ENCODE measurements around the gene GALE. TPM values are rescaled to one million over a fixed set of nuclear protein-coding genes. Genes with fewer than 3 reads are reported as not detected.

The GALE gene
- total and polyA plus RNA-seq, 2 of the 13 experiments (the other 11 are each of a cell fraction or from before 2014, with no cell fraction given) = 85.2 to 88.4 TPM

DNA sequence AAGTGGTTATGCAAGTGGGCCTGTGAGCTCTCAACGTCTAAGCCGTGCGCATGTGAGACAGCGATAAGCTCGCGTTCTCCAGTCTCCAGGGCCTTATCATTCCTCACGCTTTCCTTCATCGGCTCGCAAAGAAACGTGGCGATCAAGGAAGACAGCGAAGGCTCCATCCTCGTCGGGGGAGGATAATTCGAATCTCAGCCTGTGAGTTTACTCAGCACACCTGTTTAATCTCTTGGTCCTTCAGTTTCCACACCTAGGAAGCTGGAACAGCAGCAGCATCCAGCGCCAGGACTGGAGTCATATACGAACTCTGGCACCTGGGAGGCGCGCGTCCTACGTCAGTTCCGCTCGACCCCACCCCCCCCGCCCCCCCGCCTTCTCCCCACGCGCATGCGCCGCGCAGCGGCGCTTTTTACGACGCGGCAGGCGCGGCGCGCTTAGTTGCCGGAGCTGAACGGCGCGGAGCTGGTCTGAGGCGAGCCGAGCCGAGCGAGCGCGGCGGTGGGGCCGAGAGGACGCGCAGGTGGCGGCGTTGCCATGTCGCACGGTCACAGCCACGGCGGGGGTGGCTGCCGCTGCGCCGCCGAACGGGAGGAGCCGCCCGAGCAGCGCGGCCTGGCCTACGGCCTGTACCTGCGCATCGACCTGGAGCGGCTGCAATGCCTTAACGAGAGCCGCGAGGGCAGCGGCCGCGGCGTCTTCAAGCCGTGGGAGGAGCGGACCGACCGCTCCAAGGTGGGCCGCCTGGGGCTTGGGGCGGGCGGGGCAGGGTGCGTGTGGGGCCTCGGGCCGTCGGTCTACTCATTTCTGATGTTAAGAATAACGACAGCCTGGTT, 22.4 kb downstream of the GALE start, which contains the start of gene PITHD1 (continued):
- TF ChIP-seq ZNF883 (CRISPR knock-in tag; IDR thresholded peaks at IDR 0.05; ENCODE audit: not compliant biosample characterization) = peak; percentile 81
- TF ChIP-seq KLF16 (CRISPR knock-in tag; IDR thresholded peaks at IDR 0.05) = peak in 1 of 2 experiments; percentile 50; a peak in 2 of 4 replicates
- 0 out of 2 replicates have a peak, but pooled peaks have one; percentile 37 for TF ChIP-seq ZNF709 (CRISPR knock-in tag; IDR thresholded peaks at IDR 0.05)
- TF ChIP-seq ZNF768 (CRISPR knock-in tag; IDR thresholded peaks at IDR 0.05) = peak; percentile 54; the same call in 1 of the 2 replicates
- 0 out of 2 replicates have a peak, but pooled peaks have one; percentile 62 for TF ChIP-seq ZNF720 (CRISPR knock-in tag; IDR thresholded peaks at IDR 0.05)
- TF ChIP-seq, protein P1, sequence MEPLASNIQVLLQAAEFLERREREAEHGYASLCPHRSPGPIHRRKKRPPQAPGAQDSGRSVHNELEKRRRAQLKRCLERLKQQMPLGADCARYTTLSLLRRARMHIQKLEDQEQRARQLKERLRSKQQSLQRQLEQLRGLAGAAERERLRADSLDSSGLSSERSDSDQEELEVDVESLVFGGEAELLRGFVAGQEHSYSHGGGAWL (CRISPR knock-in tag; IDR thresholded peaks at IDR 0.05) = no peak; the same call in 1 of the 2 replicates
- no peak for TF ChIP-seq ZNF253 (CRISPR knock-in tag; IDR thresholded peaks at IDR 0.05; ENCODE audit: borderline replicate concordance)
- TF ChIP-seq, protein P2, sequence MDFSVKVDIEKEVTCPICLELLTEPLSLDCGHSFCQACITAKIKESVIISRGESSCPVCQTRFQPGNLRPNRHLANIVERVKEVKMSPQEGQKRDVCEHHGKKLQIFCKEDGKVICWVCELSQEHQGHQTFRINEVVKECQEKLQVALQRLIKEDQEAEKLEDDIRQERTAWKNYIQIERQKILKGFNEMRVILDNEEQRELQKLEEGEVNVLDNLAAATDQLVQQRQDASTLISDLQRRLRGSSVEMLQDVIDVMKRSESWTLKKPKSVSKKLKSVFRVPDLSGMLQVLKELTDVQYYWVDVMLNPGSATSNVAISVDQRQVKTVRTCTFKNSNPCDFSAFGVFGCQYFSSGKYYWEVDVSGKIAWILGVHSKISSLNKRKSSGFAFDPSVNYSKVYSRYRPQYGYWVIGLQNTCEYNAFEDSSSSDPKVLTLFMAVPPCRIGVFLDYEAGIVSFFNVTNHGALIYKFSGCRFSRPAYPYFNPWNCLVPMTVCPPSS (IDR thresholded peaks at IDR 0.05) = no peak
- peak; percentile 80 for TF ChIP-seq TAF1 (CRISPR knock-in tag; IDR thresholded peaks at IDR 0.05)
- no peak; the same call in 1 of the 2 replicates for TF ChIP-seq BRCA1 (CRISPR knock-in tag; IDR thresholded peaks at IDR 0.05)
- peak; percentile 67 for TF ChIP-seq ZNF781 (CRISPR knock-in tag; IDR thresholded peaks at IDR 0.05; ENCODE audit: borderline replicate concordance, not compliant biosample characterization)
- peak; percentile 55; the same call in 1 of the 2 replicates for TF ChIP-seq ZIK1 (CRISPR knock-in tag; IDR thresholded peaks at IDR 0.05; ENCODE audit: borderline replicate concordance, low read depth)
- peak; percentile 41; the same call in 1 of the 2 replicates for TF ChIP-seq ZNF772 (CRISPR knock-in tag; IDR thresholded peaks at IDR 0.05)
- no peak for TF ChIP-seq HNRNPH1 (optimal IDR thresholded peaks at IDR 0.05; ENCODE audit: low read depth, low read length)
- TF ChIP-seq CHD2 (IDR thresholded peaks at IDR 0.05; ENCODE audit: low read depth, low read length) = no peak
- TF ChIP-seq, protein P3, sequence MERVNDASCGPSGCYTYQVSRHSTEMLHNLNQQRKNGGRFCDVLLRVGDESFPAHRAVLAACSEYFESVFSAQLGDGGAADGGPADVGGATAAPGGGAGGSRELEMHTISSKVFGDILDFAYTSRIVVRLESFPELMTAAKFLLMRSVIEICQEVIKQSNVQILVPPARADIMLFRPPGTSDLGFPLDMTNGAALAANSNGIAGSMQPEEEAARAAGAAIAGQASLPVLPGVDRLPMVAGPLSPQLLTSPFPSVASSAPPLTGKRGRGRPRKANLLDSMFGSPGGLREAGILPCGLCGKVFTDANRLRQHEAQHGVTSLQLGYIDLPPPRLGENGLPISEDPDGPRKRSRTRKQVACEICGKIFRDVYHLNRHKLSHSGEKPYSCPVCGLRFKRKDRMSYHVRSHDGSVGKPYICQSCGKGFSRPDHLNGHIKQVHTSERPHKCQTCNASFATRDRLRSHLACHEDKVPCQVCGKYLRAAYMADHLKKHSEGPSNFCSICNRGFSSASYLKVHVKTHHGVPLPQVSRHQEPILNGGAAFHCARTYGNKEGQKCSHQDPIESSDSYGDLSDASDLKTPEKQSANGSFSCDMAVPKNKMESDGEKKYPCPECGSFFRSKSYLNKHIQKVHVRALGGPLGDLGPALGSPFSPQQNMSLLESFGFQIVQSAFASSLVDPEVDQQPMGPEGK (CRISPR knock-in tag; IDR thresholded peaks at IDR 0.05) = peak; percentile 22; the same call in 1 of the 2 replicates
- TF ChIP-seq, protein P4, sequence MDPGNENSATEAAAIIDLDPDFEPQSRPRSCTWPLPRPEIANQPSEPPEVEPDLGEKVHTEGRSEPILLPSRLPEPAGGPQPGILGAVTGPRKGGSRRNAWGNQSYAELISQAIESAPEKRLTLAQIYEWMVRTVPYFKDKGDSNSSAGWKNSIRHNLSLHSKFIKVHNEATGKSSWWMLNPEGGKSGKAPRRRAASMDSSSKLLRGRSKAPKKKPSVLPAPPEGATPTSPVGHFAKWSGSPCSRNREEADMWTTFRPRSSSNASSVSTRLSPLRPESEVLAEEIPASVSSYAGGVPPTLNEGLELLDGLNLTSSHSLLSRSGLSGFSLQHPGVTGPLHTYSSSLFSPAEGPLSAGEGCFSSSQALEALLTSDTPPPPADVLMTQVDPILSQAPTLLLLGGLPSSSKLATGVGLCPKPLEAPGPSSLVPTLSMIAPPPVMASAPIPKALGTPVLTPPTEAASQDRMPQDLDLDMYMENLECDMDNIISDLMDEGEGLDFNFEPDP (CRISPR knock-in tag; conservative IDR thresholded peaks at IDR 0.05) = no peak
